H1 (cell line): ENCODE data around the gene RILP. TPM values are rescaled to one million over a fixed set of nuclear protein-coding genes. Genes with fewer than 3 reads are reported as not detected.

Experiments used
- CHD1 ChIP-seq: IDR thresholded peaks from 2 replicates; pipeline ENCODE4 v1.6.1; 2012; ENCODE audit warnings: low read depth, low read length, improper control_type of control experiment
- CHD2 ChIP-seq: IDR thresholded peaks from 2 replicates; pipeline ENCODE4 v1.6.1; 2012; ENCODE audit warnings: low read length, improper control_type of control experiment
- PHF8 ChIP-seq: fragments of 200-600 bp; sonication (generic); conservative IDR thresholded peaks from 2 replicates; pipeline ENCODE4 v1.7.1; 2012; ENCODE audit warnings: low read depth, mild to moderate bottlenecking, inconsistent platforms, low read length, moderate library complexity
- RFX5 ChIP-seq: IDR thresholded peaks from 2 replicates; pipeline ENCODE4 v1.6.1; 2011; ENCODE audit warnings: low read depth, low read length, improper control_type of control experiment, borderline replicate concordance
- SP2 ChIP-seq: IDR thresholded peaks from 2 replicates; pipeline ENCODE4 v1.6.1; 2012; ENCODE audit warnings: mild to moderate bottlenecking, low read length, inconsistent platforms
- TAF1 ChIP-seq: IDR thresholded peaks from 2 replicates; pipeline ENCODE4 v1.6.1; 2011; ENCODE audit warnings: mild to moderate bottlenecking, low read depth, low read length
- polyA plus RNA-seq, 7 experiments: library from polyadenylated mRNA; depleted of rRNA in 3 of 7; stranded (reverse) in 5 of 7; unstranded in 2 of 7; fragments of >200 nt in 5 of 7; fragments of 200-250 nt in 2 of 7; gene quantifications; 1 replicate in 5 of 7; 2 replicates in 1 of 7; 4 replicates in 1 of 7; pipeline versions ENCODE4 v1.2.1 to v1.2.3, GENCODE V29; 2011 to 2013; ENCODE audit warnings: missing spikeins in 2 of 7, mixed read lengths in 2 of 7
- total RNA-seq: library from RNA; stranded (reverse); fragmentation: NEBNext Ultra II Directional; extraction: Animal tissue kit (Norgen Biotek cat#: 25700); gene quantifications from 2 replicates; pipeline ENCODE4 v1.2.1, GENCODE V29; 2021

RILP gene
- total and polyA plus RNA-seq, 2 of the 8 experiments (the other 6 are each of a cell fraction or from before 2014, with no cell fraction given) = 6.8 to 7.2 TPM

DNA sequence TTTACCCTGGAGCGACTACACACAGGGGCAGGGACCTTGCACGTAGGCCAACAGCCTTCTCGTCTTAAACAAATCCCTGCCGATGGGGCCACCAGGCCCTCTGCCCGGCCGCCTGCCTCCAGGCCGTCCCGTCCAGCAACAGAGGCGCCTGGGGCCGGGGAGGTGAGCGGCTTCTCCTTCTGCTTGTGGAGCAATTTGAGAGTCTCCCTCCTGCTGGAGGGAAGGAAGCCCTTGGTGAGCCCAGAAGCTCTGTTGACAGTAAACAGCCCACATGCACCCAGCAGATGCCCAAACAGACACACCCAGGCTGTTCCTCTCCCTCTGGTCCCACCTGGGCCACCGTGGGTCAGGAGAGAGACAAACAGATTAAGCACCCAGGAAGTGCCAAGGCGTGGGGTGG lies 29.2 kb downstream of the RILP start (continued):
- no peak for TF ChIP-seq SP2
- TF ChIP-seq CHD1 = no peak
- no peak for TF ChIP-seq TAF1
- no peak for TF ChIP-seq RFX5
- no peak for TF ChIP-seq PHF8
- TF ChIP-seq CHD2 = no peak
